SU-DHL-6 (cell line): ENCODE results near the gene NRP2.

Source experiments
- H2AFZ ChIP-seq: fragments of 200-600 bp; sonication (generic); 2 replicates; pipeline ENCODE4 v1.6.1; 2014; ENCODE audit warnings: low read depth, mild to moderate bottlenecking, moderate library complexity, mixed read lengths, antibody characterized with exemption, low read length; ENCODE audit not compliant: severe bottlenecking
- H3F3A ChIP-seq: fragments of 200-600 bp; shearing (Covaris generic); 2 replicates; pipeline ENCODE4 v1.6.0; 2016; ENCODE audit warnings: antibody characterized with exemption, mild to moderate bottlenecking; ENCODE audit not compliant: insufficient read depth
- H3K27ac ChIP-seq: fragments of 200-600 bp; sonication (generic); 2 replicates; pipeline ENCODE4 v1.5.1; 2016; ENCODE audit warnings: low read depth, mild to moderate bottlenecking, low read length, moderate library complexity, mixed read lengths
- H3K27me3 ChIP-seq: fragments of 200-600 bp; sonication (generic), shearing (Covaris generic); 2 replicates; pipeline ENCODE4 v1.6.0; 2014; ENCODE audit warnings: mild to moderate bottlenecking, low read length
- H3K36me3 ChIP-seq: fragments of 200-600 bp; sonication (generic); 2 replicates; pipeline ENCODE4 v1.6.1; 2014; ENCODE audit warnings: mild to moderate bottlenecking, low read length, mixed read lengths
- H3K4me2 ChIP-seq: fragments of 300-600, 200-600 bp; shearing (Covaris generic), sonication (generic); 2 replicates; pipeline ENCODE4 v1.6.0; 2014; ENCODE audit warnings: low read length, low read depth, mild to moderate bottlenecking; ENCODE audit not compliant: poor library complexity, severe bottlenecking
- H3K4me3 ChIP-seq: fragments of 200-600 bp; sonication (generic); 2 replicates; pipeline ENCODE4 v1.5.1; 2014; ENCODE audit warnings: antibody characterized with exemption, low read length, mild to moderate bottlenecking, mixed read lengths; ENCODE audit not compliant: insufficient read depth, poor library complexity, severe bottlenecking
- H3K79me2 ChIP-seq: fragments of 200-600 bp; sonication (generic); 2 replicates; pipeline ENCODE4 v1.6.1; 2014; ENCODE audit warnings: mild to moderate bottlenecking, low read length, moderate library complexity; ENCODE audit not compliant: insufficient read depth
- H3K9ac ChIP-seq: fragments of 200-600 bp; sonication (generic); 2 replicates; pipeline ENCODE4 v1.7.0; 2014; ENCODE audit warnings: mild to moderate bottlenecking, low read length
- H3K9me2 ChIP-seq: fragments of 200-600 bp; sonication (generic); replicated peaks from 2 replicates; pipeline ENCODE4 v1.6.1; 2014; ENCODE audit warnings: low read length; ENCODE audit not compliant: insufficient read depth
- H3K9me3 ChIP-seq: fragments of 200-600 bp; sonication (generic); 2 replicates; pipeline ENCODE4 v1.6.1; 2014; ENCODE audit warnings: low read length, mixed read lengths; ENCODE audit not compliant: insufficient read depth
- H4K20me1 ChIP-seq: fragments of 200-600 bp; sonication (generic); 2 replicates; pipeline ENCODE4 v1.6.1; 2014; ENCODE audit warnings: low read depth, mild to moderate bottlenecking, antibody characterized with exemption, low read length, moderate library complexity, mixed read lengths
- EZH2phosphoT487 ChIP-seq: fragments of 200-600 bp; sonication (generic), shearing (Covaris generic); conservative IDR thresholded peaks from 2 replicates; pipeline ENCODE4 v1.6.1; 2018; ENCODE audit warnings: mild to moderate bottlenecking, antibody characterized with exemption, low read length, moderate library complexity, mixed read lengths
- TF ChIP-seq, protein P1 (sequence below): fragments of 200-600 bp; sonication (generic); IDR thresholded peaks from one replicate; pipeline ENCODE4 v1.5.1; 2017; ENCODE audit warnings: antibody characterized with exemption, mild to moderate bottlenecking, low read length, moderate library complexity; ENCODE audit not compliant: insufficient read depth, poor library complexity, severe bottlenecking

NRP2 gene

DNA sequence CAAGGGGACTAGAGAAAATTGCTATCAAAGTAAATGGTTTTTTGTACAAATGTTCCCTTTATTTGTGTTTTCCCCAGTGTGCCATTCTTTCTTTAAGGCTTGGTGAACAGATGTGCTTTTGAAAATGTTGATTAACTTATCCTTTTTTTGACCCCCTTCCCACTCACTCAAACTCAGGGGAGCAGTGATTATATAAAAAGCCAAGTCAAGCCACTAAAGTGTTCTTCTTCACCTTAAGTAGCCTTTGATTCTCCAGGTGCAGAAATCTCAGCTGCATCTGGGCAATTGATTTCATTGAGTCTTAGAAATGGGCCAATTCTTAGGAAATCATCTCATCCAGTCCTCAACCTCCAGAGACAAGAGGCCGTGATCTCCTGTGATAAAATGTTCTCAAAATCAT, 107.6 kb downstream of the NRP2 start:
- Histone ChIP-seq H3K27ac (no peak overlapping the region), H3K9me2 (no peaks in the 10 kb centered on the region), H3K4me2 (no peak overlapping the region), H3K36me3 (no peaks in the 10 kb centered on the region), H3K9me3 (no peaks in the 10 kb centered on the region), H3K79me2 (no peaks in the 10 kb centered on the region), H3F3A (no peaks in the 10 kb centered on the region), H2AFZ (no peak overlapping the region), H3K9ac (no peak overlapping the region), H3K27me3 (no peaks in the 10 kb centered on the region), H4K20me1 (no peaks in the 10 kb centered on the region), H3K4me3 (no peak overlapping the region)
- TF ChIP-seq, protein P1, sequence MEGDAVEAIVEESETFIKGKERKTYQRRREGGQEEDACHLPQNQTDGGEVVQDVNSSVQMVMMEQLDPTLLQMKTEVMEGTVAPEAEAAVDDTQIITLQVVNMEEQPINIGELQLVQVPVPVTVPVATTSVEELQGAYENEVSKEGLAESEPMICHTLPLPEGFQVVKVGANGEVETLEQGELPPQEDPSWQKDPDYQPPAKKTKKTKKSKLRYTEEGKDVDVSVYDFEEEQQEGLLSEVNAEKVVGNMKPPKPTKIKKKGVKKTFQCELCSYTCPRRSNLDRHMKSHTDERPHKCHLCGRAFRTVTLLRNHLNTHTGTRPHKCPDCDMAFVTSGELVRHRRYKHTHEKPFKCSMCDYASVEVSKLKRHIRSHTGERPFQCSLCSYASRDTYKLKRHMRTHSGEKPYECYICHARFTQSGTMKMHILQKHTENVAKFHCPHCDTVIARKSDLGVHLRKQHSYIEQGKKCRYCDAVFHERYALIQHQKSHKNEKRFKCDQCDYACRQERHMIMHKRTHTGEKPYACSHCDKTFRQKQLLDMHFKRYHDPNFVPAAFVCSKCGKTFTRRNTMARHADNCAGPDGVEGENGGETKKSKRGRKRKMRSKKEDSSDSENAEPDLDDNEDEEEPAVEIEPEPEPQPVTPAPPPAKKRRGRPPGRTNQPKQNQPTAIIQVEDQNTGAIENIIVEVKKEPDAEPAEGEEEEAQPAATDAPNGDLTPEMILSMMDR: no peak
- no peak for TF ChIP-seq EZH2phosphoT487

DNA sequence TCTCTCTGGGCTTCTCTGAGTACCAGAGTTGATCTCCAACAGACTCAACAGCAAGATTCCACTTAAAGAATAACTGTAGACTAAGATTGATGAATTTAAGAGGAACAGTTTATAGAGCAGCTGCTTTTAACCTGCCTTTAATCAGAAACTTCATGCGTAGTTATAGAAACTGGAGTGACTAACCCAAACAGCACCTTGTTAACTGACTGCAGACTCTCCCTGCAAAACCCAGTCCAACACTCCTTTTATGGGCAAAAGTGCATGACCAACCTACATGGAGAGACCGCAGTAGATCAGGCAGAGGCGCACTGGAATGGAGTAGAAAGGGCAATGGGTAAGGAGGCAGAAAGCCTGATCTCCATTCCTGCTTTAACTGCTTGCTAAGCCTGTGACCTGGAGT, 110.6 kb downstream of the NRP2 start:
- no peak overlapping the region for H3K27ac ChIP-seq
- no peak overlapping the region for H3K4me3 ChIP-seq
- no peaks in the 10 kb centered on the region for H3K79me2 ChIP-seq
- no peak overlapping the region for H2AFZ ChIP-seq
- H3K4me2 ChIP-seq: no peak overlapping the region
- no peak overlapping the region for H3K9ac ChIP-seq
- H3K36me3 ChIP-seq: no peaks in the 10 kb centered on the region
- H3K9me2 ChIP-seq: no peaks in the 10 kb centered on the region
- no peaks in the 10 kb centered on the region for H3K27me3 ChIP-seq
- no peak for TF ChIP-seq EZH2phosphoT487
- TF ChIP-seq, protein P1: no peak
- H3F3A ChIP-seq: no peaks in the 10 kb centered on the region
- no peaks in the 10 kb centered on the region for H4K20me1 ChIP-seq
- H3K9me3 ChIP-seq: no peaks in the 10 kb centered on the region

DNA sequence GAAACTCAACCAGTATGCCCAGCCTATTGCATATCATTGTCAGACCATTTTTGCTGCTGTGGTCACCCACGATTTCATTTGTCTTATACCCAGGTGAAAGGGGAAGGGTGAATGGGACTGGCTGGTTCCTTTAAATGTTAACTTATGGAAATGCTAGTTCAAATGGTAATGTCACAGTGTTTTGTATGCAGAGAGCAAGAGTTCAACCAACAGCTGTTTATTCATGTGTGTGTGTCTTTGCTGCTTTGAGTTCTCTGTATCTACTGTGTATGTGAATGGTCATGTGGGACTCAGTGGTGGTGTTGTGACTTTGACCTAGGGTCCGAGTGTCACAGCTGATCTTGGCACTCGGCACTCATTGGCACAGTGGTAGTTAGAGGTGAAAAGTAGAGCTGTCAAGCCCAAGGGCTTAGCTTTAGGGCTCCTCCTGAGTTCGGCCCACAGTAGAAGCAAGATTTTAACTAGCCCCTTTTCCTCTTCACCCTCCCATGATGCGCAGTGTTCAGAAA, 114.6 kb downstream of the NRP2 start:
- H3F3A ChIP-seq: no peaks in the 10 kb centered on the region
- no peaks in the 10 kb centered on the region for H4K20me1 ChIP-seq
- H2AFZ ChIP-seq: no peak overlapping the region
- H3K36me3 ChIP-seq: no peaks in the 10 kb centered on the region
- H3K9me3 ChIP-seq: no peaks in the 10 kb centered on the region
- H3K27me3 ChIP-seq: no peaks in the 10 kb centered on the region
- TF ChIP-seq EZH2phosphoT487: no peak
- TF ChIP-seq, protein P1: no peak
- no peak overlapping the region for H3K4me2 ChIP-seq
- H3K27ac ChIP-seq: no peak overlapping the region
- H3K4me3 ChIP-seq: no peak overlapping the region
- H3K9me2 ChIP-seq: no peaks in the 10 kb centered on the region
- no peak overlapping the region for H3K9ac ChIP-seq
- no peaks in the 10 kb centered on the region for H3K79me2 ChIP-seq
